GM18498 (cell line): Measurements from ENCODE around the gene CD8A.
"Not testable (repeated sequence)": the region's sequence is repeated elsewhere in the genome, so short reads cannot be mapped to it uniquely, and the experiment has no call there.

ENCODE experiments used
- ATAC-seq: cut with Tn5 transposase; IDR thresholded peaks from one replicate; pipeline ENCODE4 v1.9.1; 2021; ENCODE audit warnings: mild to moderate bottlenecking, moderate library complexity; ENCODE audit not compliant: unreplicated experiment

Gene CD8A

GRCh38 chr2:86790676-86791572, at the start of gene CD8A:
TSS of gene CD8A (minus strand) at chr2:86790913. CDS start at chr2:86790825, 88 bp downstream.
- ATAC-seq: no peak

GRCh38 chr2:86839871-86840548, 49.3 kb upstream of the CD8A start:
- ATAC-seq: not testable (repeated sequence)

- ATAC-seq: not testable (repeated sequence)
Observed at GRCh38 chr2:86839455-86839854, 48.7 kb upstream of the CD8A start.

- not testable (repeated sequence) for ATAC-seq
Observed at GRCh38 chr2:86837714-86838113, 47.0 kb upstream of the CD8A start.

GRCh38 chr2:86836915-86837695, 46.4 kb upstream of the CD8A start:
- ATAC-seq: not testable (repeated sequence)

- ATAC-seq: not testable (repeated sequence)
Observed at GRCh38 chr2:86835548-86835889, 44.8 kb upstream of the CD8A start.

- ATAC-seq: no peak
Observed at GRCh38 chr2:86833315-86833714, 42.6 kb upstream of the CD8A start.

- ATAC-seq: no peak
Observed at GRCh38 chr2:86832334-86833096, 41.8 kb upstream of the CD8A start.

- ATAC-seq: no peak
Observed at GRCh38 chr2:86831537-86831936, 40.8 kb upstream of the CD8A start.

- no peak for ATAC-seq
Observed at GRCh38 chr2:86826951-86827350, 36.2 kb upstream of the CD8A start.

GRCh38 chr2:86825693-86826381, 35.1 kb upstream of the CD8A start:
- no peak for ATAC-seq

- no peak for ATAC-seq
Observed at GRCh38 chr2:86825036-86825692, 34.5 kb upstream of the CD8A start.

- no peak for ATAC-seq
Observed at GRCh38 chr2:86822668-86823345, 32.1 kb upstream of the CD8A start.

GRCh38 chr2:86821842-86822241, 31.1 kb upstream of the CD8A start:
- ATAC-seq: no peak

GRCh38 chr2:86821306-86821705, 30.6 kb upstream of the CD8A start:
- ATAC-seq: no peak

GRCh38 chr2:86818957-86819356, 28.2 kb upstream of the CD8A start:
- ATAC-seq: no peak

- no peak for ATAC-seq
Observed at GRCh38 chr2:86818114-86818801, 27.5 kb upstream of the CD8A start.

GRCh38 chr2:86815611-86816010, 24.9 kb upstream of the CD8A start:
- no peak for ATAC-seq
